Brain pericyte (primary cell): ENCODE data around the gene KANTR.
"Not testable (repeated sequence)": the region's sequence is repeated elsewhere in the genome, so short reads cannot be mapped to it uniquely, and the experiment has no call there.

Source experiments
- DNase-seq: peaks from one replicate; pipeline ENCODE4 v3.0.0-alpha.2; 2012; ENCODE audit warnings: low read depth, low spot score

Gene KANTR

DNA sequence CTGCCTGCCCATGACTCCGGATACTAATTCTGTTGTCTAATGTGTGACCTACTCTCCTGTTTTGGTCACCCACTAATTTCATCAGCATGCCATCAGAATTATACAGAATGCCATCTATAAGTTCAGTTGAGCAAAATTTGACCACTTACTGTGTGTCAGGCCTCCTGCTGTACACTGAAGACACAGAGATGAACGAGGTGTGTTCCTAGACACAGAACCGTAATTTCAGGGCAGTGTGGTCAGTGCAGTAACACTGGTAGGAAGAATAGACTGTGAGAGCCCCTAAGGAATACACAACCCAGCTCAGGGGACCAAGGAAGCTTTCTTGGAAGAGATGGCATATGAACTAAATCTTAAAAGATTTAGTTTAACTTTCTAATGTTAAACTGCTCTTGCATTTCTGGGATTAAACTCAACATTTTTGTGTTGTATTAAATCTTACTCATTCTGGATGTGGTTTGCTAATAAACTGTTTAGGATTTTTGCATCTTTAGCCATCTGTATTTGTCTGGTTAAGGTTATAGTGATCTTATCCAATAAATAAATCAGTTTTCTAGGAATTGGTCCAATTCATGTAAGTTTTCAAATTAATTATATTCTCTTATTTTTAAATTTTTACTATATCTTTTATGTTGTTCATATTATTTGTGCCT, 34.3 kb downstream of the KANTR start:
- DNase-seq: no peak

DNA sequence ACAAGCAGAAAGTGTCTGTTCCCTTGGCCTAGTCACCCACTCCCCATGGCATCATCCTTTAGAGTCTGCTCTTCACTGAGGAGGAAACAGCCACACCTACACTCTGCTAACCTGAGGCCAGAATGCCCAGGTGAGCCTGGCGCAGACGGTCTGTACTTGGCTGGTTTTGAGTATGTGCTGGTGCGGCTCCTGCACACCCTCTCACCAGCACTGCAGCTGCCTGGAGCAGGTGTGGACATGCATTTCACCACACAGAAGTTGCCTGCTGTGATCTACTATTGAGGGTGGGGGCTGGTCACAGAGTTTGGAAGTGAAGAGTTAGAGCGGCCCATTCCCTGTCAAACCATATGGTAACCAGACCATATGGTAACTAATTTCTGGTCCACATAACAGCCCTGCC, 39.5 kb downstream of the KANTR start:
- DNase-seq: no peak

DNA sequence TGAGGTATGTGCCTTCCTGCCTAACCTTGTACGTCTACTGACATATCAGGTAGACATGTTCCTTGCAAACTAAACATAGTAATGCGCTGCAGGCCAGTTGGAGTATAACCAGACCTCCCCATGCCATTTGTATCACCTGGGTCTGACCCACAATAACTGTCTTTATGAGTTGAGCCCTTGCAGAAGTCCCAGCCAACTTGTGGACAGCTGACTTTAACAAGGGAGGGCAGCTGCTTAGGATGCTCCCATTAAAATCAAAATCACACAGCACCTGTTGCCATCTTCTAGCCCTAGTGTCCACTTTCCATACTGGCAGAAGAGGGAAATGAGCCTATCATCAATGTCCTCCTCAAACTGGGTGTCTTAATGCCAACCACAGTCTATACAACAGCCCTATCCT, 41.6 kb downstream of the KANTR start:
- no peak for DNase-seq

DNA sequence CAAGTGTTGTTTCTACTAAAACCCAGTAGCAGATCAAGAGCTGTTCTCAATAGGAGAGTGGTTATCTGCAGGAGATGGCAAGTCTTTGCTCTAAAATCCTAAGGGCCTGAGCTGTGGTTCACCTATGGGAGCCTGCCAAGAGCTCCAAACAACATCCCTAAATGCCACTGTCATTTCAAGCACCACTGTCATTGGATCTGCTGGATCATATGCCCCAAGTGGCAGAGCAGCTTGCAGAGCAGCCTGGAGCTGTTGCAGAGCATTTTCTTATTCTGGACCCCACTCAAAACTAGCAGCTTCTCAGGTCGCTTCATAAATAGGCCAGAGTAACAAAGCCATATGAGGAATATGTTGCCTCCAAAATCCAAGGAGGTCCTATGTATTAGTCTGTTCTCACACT, 59.6 kb downstream of the KANTR start:
- DNase-seq: no peak

DNA sequence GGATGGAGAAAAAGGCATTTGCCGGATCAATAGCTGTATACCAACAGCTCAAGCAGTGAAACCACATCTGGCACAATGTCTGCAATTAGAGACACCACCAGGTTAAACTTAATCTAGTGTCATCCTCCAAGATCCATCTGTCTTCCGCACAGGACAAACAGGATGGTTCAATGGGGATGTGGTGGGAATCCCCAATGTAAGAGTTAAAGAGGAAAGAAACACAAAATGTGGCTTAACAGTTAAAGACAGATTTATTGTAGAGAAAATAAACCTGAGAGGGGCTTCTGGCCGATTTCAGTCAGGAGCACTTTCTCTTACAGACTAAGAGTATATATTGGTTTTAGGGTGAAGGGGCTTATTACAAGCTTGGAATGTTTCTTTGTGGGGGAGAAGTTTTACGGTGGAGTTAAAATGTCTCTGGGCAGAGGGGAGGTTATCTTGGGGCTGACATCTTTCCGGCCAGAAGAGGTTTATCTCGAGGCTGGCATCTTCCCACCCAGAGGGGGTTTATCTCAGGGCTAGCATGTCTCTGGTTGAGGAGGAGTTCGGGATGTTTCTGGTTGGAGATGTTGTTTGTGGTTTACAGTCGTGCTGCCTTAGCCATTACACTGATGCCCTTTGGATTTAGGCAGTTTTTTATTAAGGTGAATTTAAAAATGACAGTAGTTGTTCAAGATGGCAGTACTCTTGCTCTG, 61.7 kb downstream of the KANTR start:
- DNase-seq: no peak

DNA sequence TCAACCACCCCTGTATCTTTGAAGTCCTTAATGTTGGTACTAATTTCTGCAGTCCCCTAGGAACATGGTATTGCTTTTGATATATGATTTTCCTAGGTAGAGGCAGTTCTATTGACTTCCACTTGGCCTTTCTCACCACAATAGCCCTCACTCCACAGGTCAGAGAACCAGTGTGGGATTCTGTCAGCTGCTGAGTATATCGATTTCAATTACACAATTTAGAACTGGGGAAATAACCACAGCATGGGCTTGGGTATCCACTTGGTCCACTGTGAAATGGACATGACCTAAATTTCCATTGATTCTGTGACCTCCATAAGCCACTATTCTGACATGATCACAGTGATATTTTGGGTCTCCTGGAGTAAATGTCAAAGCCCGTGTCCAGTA, 62.3 kb downstream of the KANTR start:
- no peak for DNase-seq

DNA sequence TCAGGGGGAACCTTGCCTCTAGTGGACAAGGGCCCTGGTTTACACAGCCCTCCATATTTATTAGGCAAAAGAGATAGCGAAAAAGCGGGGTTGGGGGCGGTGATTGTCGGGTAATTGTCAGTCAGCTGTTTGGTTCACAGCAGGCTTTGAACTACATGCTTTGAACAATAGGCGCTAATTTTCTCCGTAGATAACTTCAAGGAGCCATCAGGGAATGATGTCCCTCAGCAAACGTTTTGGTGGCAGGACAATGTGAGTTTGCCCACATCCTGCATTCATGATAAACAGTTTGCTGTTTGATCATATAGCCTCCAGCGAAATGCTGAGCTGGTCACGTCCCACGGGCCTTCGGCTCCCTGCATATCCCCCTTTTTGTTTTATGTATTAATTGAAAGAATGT, 65.2 kb downstream of the KANTR start:
- DNase-seq: no peak

DNA sequence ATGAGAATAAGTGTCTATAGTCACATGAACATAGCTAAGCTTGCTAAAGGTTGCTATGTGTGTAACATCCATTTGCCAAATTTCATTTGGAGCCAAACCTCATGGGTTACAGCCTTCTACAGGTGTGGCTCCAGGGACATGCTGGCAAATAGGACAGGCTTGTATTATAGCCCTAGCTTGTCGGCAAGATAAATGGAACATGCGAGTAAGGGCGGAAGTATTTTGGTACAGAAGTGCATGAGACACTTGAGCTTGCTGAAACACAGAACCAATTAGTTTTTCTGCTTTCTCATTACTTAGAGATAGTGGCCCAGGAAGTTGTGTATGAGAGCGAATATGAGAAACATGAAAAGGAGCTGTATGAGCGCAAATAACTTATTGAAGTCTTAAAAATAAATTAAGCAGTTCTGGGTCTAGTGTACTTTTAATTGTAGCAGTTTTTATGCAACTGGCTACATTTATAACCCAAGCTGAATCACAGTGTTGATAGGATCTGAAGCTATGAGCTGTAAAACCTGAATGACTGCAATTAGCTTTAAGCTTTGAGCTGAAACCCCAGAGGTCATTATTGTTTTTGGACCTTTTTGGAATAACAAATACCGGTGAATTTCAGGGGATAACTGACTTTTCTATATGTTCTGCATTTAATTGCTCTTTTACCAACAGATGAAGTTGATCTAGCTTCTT, 66.5 kb downstream of the KANTR start:
- DNase-seq: no peak

DNA sequence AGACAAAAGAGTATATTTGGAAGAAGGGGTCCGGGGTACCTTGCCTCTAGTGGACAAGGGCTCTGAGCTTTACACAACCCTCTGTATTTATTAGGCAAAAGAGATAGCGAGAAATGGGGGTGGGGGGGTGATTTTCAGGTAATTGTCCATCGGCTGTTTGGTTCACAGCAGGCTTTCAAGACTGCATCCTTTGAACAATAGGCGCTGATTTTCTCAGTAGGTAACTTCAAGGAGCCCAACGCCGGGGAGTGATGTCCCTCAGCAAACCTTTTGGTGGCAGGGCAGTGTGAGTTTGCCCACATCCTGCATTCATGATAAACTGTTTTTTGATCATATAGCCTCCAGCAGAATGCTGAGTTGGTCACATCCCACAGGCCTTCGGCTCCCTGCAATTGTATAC, 69.5 kb downstream of the KANTR start:
- DNase-seq: no peak

DNA sequence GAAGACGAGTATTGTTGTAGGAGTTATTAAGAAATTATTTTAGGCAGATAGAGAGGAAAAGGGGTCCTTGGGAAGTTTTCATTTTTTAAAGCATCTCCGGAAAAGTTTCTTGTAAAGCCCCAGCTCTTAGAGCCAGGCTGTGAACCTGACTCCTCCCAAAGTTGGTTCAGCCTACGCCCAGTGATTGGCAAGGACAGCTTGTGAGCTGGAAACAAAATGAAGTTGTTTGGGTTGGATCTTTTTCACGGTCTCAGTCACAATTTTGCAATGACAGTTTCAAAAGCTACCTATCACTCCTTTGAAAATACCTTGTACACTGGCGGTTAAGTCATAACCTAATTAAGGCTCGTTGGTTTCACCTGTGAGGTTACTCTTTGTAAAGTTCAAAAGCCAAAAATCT, 70.6 kb downstream of the KANTR start:
- DNase-seq: not testable (repeated sequence)

DNA sequence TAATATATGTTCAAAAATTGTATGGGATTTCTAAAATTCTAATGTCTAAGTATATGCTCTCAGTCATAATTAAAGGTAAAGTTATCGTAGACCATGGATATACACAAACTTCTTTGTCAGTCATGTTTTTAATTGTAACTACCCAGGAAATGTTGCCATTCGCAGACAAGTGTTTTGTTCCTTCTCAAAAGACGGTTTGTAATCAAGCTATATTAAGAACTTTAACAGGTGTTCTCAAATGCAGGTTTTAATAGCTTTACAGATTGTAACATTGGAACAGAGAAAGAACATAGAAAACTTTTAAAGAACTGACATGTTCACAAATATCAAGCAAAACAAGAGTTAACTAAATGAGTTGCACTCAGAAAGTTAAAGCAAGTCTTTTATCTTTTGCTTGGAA, 72.2 kb downstream of the KANTR start:
- DNase-seq: no peak

DNA sequence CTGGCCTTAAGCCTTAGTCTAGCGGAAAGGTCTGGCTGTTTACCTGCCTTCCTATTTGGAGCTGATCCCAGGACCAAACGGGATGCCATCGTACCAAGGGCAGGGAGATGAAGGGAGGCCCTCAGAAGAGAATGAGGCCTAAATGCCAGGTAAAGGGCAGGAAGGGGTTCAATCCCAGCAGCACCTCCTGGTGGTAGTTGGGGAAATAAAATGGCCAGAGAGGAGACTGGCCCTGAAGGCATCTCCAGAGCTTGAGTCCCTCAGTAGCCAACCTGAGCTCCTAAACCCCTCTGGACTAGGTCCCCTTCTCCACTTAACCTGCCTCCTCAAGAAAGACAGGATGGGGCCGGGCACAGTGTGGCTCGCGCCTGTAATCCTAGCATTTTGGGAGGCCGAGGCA, 77.4 kb downstream of the KANTR start:
- DNase-seq: no peak
